K562 (cell line): ENCODE data around the gene EVI5L. TPM values are rescaled to one million over a fixed set of nuclear protein-coding genes. Genes with fewer than 3 reads are reported as not detected.
A peak's percentile ranks its signal among the peaks of the same experiment; 100 is the strongest.

ENCODE experiments used
- ATAC-seq: fragments of 200-7000 bp; cut with Tn5 transposase; 3 replicates; pipeline ENCODE4 v1.9.1; 2020; ENCODE audit warnings: moderate library complexity
- BruUV-seq: library from RNA; stranded (reverse); fragments of 400-500 nt; replicated peaks from 2 replicates; lab custom pipeline; 2021; lab: Mats Ljungman, UMichigan
- CTCF ChIA-PET: fragments of 300-600 bp; formaldehyde crosslinking; extraction: SDS; loops from one replicate; lab custom pipeline; 2021; ENCODE audit warnings: low intra/inter-chr PET ratio; lab: Yijun Ruan, JAX
- POLR2A ChIA-PET: fragments of 300-600, 350-650 bp; sonication (Branson Sonifier 250); formaldehyde crosslinking; extraction: SDS; loops from one replicate; lab custom pipeline; 2021; ENCODE audit warnings: antibody characterized with exemption, inconsistent platforms; lab: Yijun Ruan, JAX
- DNase-seq, 4 experiments: peaks; one replicate each; pipeline versions ENCODE4 v3.0.0 to v3.0.0-alpha.2; 2011 to 2018; ENCODE audit warnings: low spot score in 3 of 4, mixed read lengths in 3 of 4; ENCODE audit errors: extremely low read depth in 1 of 4
- FAIRE-seq: peaks from 2 replicates; lab custom pipeline; 2011; peaks lifted over from hg19 to GRCh38; lab: Jason Lieb, UNC
- H2AFZ ChIP-seq: 2 replicates; pipeline ENCODE4 v1.6.0; 2011; ENCODE audit warnings: low read depth, low read length, control low read depth, inconsistent platforms
- H3K27ac ChIP-seq: fragments of 200-600 bp; 3 replicates; pipeline ENCODE4 v1.8.0; 2011; ENCODE audit warnings: low read depth, mild to moderate bottlenecking, control low read depth, inconsistent platforms, low read length, moderate library complexity, mixed read lengths; ENCODE audit errors: extremely low read depth
- H3K27me3 ChIP-seq, 2 experiments: fragments of 300-600 bp in 1 of 2; 2 replicates in 1 of 2; 3 replicates in 1 of 2; pipeline versions ENCODE4 v1.6.0 to v1.8.0; 2011; ENCODE audit warnings: inconsistent platforms in 2 of 2, low read length in 2 of 2, mild to moderate bottlenecking in 1 of 2, mixed read lengths in 1 of 2, moderate library complexity in 1 of 2; ENCODE audit not compliant: control insufficient read depth in 2 of 2, insufficient read depth in 2 of 2
- H3K36me3 ChIP-seq: fragments of 300-600 bp; 3 replicates; pipeline ENCODE4 v1.8.0; 2011; ENCODE audit warnings: mild to moderate bottlenecking, low read length, inconsistent platforms; ENCODE audit not compliant: control insufficient read depth, insufficient read depth
- H3K4me1 ChIP-seq, 2 experiments: fragments of 200-600 bp in 1 of 2; replicated peaks in 1 of 2; 2 replicates in 1 of 2; 3 replicates in 1 of 2; pipeline versions ENCODE4 v1.5.1 to v1.8.0; 2011; ENCODE audit warnings: inconsistent platforms in 2 of 2, low read length in 2 of 2, mild to moderate bottlenecking in 1 of 2, mixed read lengths in 1 of 2, moderate library complexity in 1 of 2; ENCODE audit not compliant: control insufficient read depth in 2 of 2, insufficient read depth in 2 of 2
- H3K4me2 ChIP-seq: 2 replicates; pipeline ENCODE4 v1.6.1; 2011; ENCODE audit warnings: low read length, control low read depth, inconsistent platforms, mixed read lengths; ENCODE audit not compliant: insufficient read depth
- H3K4me3 ChIP-seq: fragments of 200-600 bp; sonication (generic), shearing (Covaris generic); 2 replicates; pipeline ENCODE4 v1.5.1; 2016; ENCODE audit warnings: control low read depth, inconsistent platforms
- H3K79me2 ChIP-seq: fragments of 200-600 bp; 3 replicates; pipeline ENCODE4 v1.8.0; 2011; ENCODE audit warnings: low read length, inconsistent platforms; ENCODE audit not compliant: control insufficient read depth, insufficient read depth
- H3K9ac ChIP-seq, 2 experiments: 2 replicates each; pipeline versions ENCODE4 v1.6.0 to v1.6.1; 2011; ENCODE audit warnings: low read depth in 2 of 2, low read length in 2 of 2, control low read depth in 1 of 2, inconsistent platforms in 1 of 2, mild to moderate bottlenecking in 1 of 2, mixed read lengths in 1 of 2; ENCODE audit not compliant: insufficient read depth in 1 of 2
- H3K9me1 ChIP-seq: one replicate; pipeline ENCODE4 v1.6.0; 2011; ENCODE audit warnings: inconsistent platforms, mild to moderate bottlenecking, low read length, moderate library complexity; ENCODE audit not compliant: control insufficient read depth, insufficient read depth
- H3K9me3 ChIP-seq: replicated peaks from 2 replicates; pipeline ENCODE4 v1.5.1; 2011; ENCODE audit warnings: low read depth, low read length, inconsistent platforms; ENCODE audit not compliant: control insufficient read depth, insufficient read depth
- H4K20me1 ChIP-seq: replicated peaks from 2 replicates; pipeline ENCODE4 v1.6.1; 2011; ENCODE audit warnings: low read length, inconsistent platforms, mixed read lengths; ENCODE audit not compliant: control insufficient read depth, insufficient read depth
- CREM ChIP-seq: IDR thresholded peaks from 2 replicates; pipeline ENCODE4 v1.6.1; 2014; ENCODE audit warnings: antibody characterized with exemption, low read depth
- DLX4 ChIP-seq: fragments of 250-450 bp; sonication (Bioruptor Pico); IDR thresholded peaks from 2 replicates; pipeline ENCODE4 v1.6.1; 2021; ENCODE audit warnings: mild to moderate bottlenecking
- ELK1 ChIP-seq: sonication (generic); formaldehyde crosslinking; IDR thresholded peaks from 2 replicates; pipeline ENCODE4 v1.8.1; 2022; ENCODE audit warnings: missing genetic modification reagents
- KDM4B ChIP-seq, 2 experiments: fragments of 450-650 bp in 1 of 2; sonication (generic) in 1 of 2; IDR thresholded peaks; 2 replicates each; pipeline ENCODE4 v1.6.1; 2016 to 2017; ENCODE audit warnings: borderline replicate concordance in 2 of 2, antibody characterized with exemption in 1 of 2, low read depth in 1 of 2, mild to moderate bottlenecking in 1 of 2
- MXD1 ChIP-seq: fragments of 250-450 bp; sonication (Bioruptor Pico); IDR thresholded peaks from 2 replicates; pipeline ENCODE4 v1.8.0; 2021; ENCODE audit warnings: borderline replicate concordance, mild to moderate bottlenecking, moderate library complexity; ENCODE audit not compliant: poor library complexity, severe bottlenecking
- NCOA1 ChIP-seq: fragments of 450-650 bp; IDR thresholded peaks from 2 replicates; pipeline ENCODE4 v1.6.1; 2016; ENCODE audit warnings: low read depth
- NFRKB ChIP-seq: fragments of 450-650 bp; IDR thresholded peaks from 2 replicates; pipeline ENCODE4 v1.6.1; 2016; ENCODE audit warnings: low read depth
- POLR2B ChIP-seq: fragments of 450-650 bp; IDR thresholded peaks from 2 replicates; pipeline ENCODE4 v1.6.1; 2018; ENCODE audit warnings: low read depth; ENCODE audit not compliant: partially characterized antibody
- RBM22 ChIP-seq: fragments of 200-400 bp; formaldehyde crosslinking; IDR thresholded peaks from 2 replicates; pipeline ENCODE4 v1.6.1; 2018; ENCODE audit warnings: low read length, low read depth; ENCODE audit not compliant: poor library complexity, severe bottlenecking
- TCF3 ChIP-seq: sonication (generic); formaldehyde crosslinking; IDR thresholded peaks from 2 replicates; pipeline ENCODE4 v1.4.0; 2020; ENCODE audit warnings: mild to moderate bottlenecking, missing genetic modification reagents
- ZHX1 ChIP-seq: fragments of 150-350 bp; conservative IDR thresholded peaks from 2 replicates; pipeline ENCODE4 v1.6.1; 2014; ENCODE audit warnings: low read length
- ZNF143 ChIP-seq: sonication (generic); formaldehyde crosslinking; IDR thresholded peaks from 2 replicates; pipeline ENCODE4 v1.9.0; 2022; ENCODE audit warnings: mild to moderate bottlenecking, missing genetic modification reagents
- ZNF165 ChIP-seq: fragments of 250-450 bp; sonication (Bioruptor Pico); IDR thresholded peaks from 2 replicates; pipeline ENCODE4 v1.4.0; 2020; ENCODE audit warnings: borderline replicate concordance
- ZNF764 ChIP-seq: fragments of 250-450 bp; sonication (Bioruptor Pico); IDR thresholded peaks from 2 replicates; pipeline ENCODE4 v1.4.0; 2020; ENCODE audit warnings: low read depth, mild to moderate bottlenecking, moderate library complexity
- ZSCAN29 ChIP-seq: fragments of 450-650 bp; IDR thresholded peaks from 2 replicates; pipeline ENCODE4 v1.6.1; 2017
- WGBS: fragments of 100-300 bp; shearing (Covaris generic); methylation state at CpG from one replicate; pipeline ENCODE4 v1.1.6; 2016; ENCODE audit warnings: low coverage, mixed read lengths; ENCODE audit not compliant: insufficient coverage; ENCODE audit errors: missing lambda C conversion rate; 5-methylcytosine and 5-hydroxymethylcytosine counted together
- in situ Hi-C: fragments of 300-500 bp; cut with MboI; formaldehyde crosslinking; loops from 4 replicates; pipeline ENCODE4 v1.15.0; 2018; ENCODE audit warnings: inconsistent platforms, mixed read lengths
- intact Hi-C: fragments of 100-400 bp; cut with micrococcal nuclease; formaldehyde crosslinking; loops from 2 replicates; pipeline ENCODE4 v1.14.2; 2022
- polyA plus RNA-seq, 8 experiments: library from polyadenylated mRNA; depleted of rRNA in 4 of 8; stranded (reverse) in 5 of 8; unstranded in 3 of 8; fragments of >200 nt; fragmentation: Nextera tagmentation in 2 of 8; fragmentation: Illumina TruSeq in 1 of 8; extraction: Ambion mirVana in 2 of 8; extraction: Trizol in 1 of 8; gene quantifications; 2 replicates each; pipeline versions ENCODE4 v1.2.1 to v1.2.3, GENCODE V29; 2011 to 2014; ENCODE audit warnings: inconsistent platforms in 1 of 8, missing spikeins in 1 of 8
- total RNA-seq, 7 experiments: library from RNA; depleted of rRNA in 6 of 7; stranded (reverse); fragments of >200 nt in 6 of 7; fragmentation: Illumina TruSeq in 2 of 7; extraction: Trizol in 2 of 7; gene quantifications; 2 replicates each; pipeline versions ENCODE4 v1.2.1 to v1.2.3, GENCODE V29; 2011 to 2021; ENCODE audit warnings: low replicate concordance in 1 of 7

EVI5L gene
- total and polyA plus RNA-seq, 9 of the 15 experiments (the other 6 are each of a cell fraction or from before 2014, with no cell fraction given) = 0.69 to 1.8 (median 1.2) TPM; not detected in 2

- peak within 1 kb of the TSS; percentile 93 for H2AFZ ChIP-seq
- peaks cover 13 to 67% of the 10 kb centered on the region in 2 experiments; a peak in 4 of 5 replicates for H3K4me1 ChIP-seq
- peak within 1 kb of the TSS; percentile 98 for H3K4me2 ChIP-seq
- H3K4me3 ChIP-seq = peak within 1 kb of the TSS; percentile 96
- under 1% methylated on average over 72 of the region's 89 CpGs for WGBS
- peaks cover 7% of the 10 kb centered on the region for H3K9me1 ChIP-seq
- no peaks in the 10 kb centered on the region for H3K27me3 ChIP-seq
- ChIA-PET CTCF (interaction anchor here (0.6 to 1.0 kb wide), 2 partner anchors 31 to 50 kb away, joined by 3 read pairs; no protein-coding TSS in a partner anchor), POLR2A (interaction anchor here (0.6 to 5.3 kb wide), 10 partner anchors 12 to 297 kb away, joined by 3 to 72 read pairs (median 4); partner anchors contain the start of genes LRRC8E, SNAPC2 and TGFBR3L)
- H3K27ac ChIP-seq = peak within 1 kb of the TSS; percentile 96
- H3K36me3 ChIP-seq = peaks cover 38% of the 10 kb centered on the region; the same call in 2 of the 3 replicates
- peak within 1 kb of the TSS; percentile 95 to 96 for H3K9ac ChIP-seq
- peaks cover 55% of the 10 kb centered on the region for H3K79me2 ChIP-seq
- H3K9me3 ChIP-seq = no peaks in the 10 kb centered on the region
- no peaks in the 10 kb centered on the region for H4K20me1 ChIP-seq
- BruUV-seq = no TSS peak
- in situ Hi-C loops = no loop called here
- intact Hi-C loops = loop anchor here (2.0 kb wide), 2 partner anchors 33 to 51 kb away; no protein-coding TSS in a partner anchor
- DNase-seq = peak; percentile 96 to 99 (median 98)
- FAIRE-seq = peak; percentile 100
- ATAC-seq = peak; percentile 82
- TF ChIP-seq ZNF764 (CRISPR knock-in tag) (no peak), ELK1 (no peak), ZSCAN29 (no peak), MXD1 (CRISPR knock-in tag) (no peak), RBM22 (no peak), ZHX1 (no peak), CREM (peak; percentile 92), NFRKB (no peak), NCOA1 (no peak), TCF3 (CRISPR knock-in tag) (no peak), POLR2B (peak; percentile 98), KDM4B (IDR thresholded peaks at IDR 0.05; ENCODE audit: borderline replicate concordance in 2 of 2, low read depth in 1 of 2) (0 out of 4 replicates have a peak, but pooled peaks of 1 of the 2 experiments have one; percentile 41), ZNF143 (CRISPR knock-in tag) (no peak), DLX4 (no peak), ZNF165 (CRISPR knock-in tag) (no peak)
These were observed 73.4 kb downstream of the EVI5L start, which contains the start of gene MAP2K7 for GRCh38 chr19:7903244-7904073. Gene MAP2K7 (plus strand): TSS chr19:7903877. CDS start chr19:7903945, 68 bp downstream.
